ENCODE measurements around the gene ENOX1. TPM values are rescaled to one million over a fixed set of nuclear protein-coding genes. Genes with fewer than 3 reads are reported as not detected.

Gene ENOX1
- total RNA-seq, 1 experiment from 2014 or later = 0.26 TPM

DNA sequence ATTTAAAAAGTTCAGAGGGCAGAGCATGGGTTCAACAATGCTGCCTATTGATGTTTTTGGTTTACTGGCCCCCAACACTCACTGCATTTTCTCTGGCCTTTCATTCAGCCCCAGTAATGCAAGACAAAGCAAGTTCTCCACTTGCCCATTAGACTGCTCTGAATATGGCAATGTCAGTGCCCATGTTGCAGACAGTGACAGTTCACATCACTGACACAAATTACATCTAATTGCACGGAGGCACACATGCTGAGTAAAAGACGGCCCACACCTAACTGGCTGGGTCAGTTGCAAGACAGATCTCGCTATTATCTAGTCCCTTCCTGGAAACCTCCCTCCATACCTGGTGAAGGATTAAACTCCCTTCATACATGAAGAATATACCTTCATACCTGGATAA is 54.0 kb downstream of the ENOX1 start:
- H3K9me3 Mint-ChIP-seq = no peaks in the 10 kb centered on the region
- no peak for ATAC-seq
- H3K4me3 Mint-ChIP-seq = no peak overlapping the region
- no peaks in the 10 kb centered on the region for H3K36me3 Mint-ChIP-seq
- H3K4me1 Mint-ChIP-seq = peaks cover 13% of the 10 kb centered on the region
- ChIA-PET POLR2A (no interaction called here), CTCF (no interaction called here)
- DNase-seq (ENCODE audit: low spot score) = no peak
- TF ChIP-seq, protein P1, sequence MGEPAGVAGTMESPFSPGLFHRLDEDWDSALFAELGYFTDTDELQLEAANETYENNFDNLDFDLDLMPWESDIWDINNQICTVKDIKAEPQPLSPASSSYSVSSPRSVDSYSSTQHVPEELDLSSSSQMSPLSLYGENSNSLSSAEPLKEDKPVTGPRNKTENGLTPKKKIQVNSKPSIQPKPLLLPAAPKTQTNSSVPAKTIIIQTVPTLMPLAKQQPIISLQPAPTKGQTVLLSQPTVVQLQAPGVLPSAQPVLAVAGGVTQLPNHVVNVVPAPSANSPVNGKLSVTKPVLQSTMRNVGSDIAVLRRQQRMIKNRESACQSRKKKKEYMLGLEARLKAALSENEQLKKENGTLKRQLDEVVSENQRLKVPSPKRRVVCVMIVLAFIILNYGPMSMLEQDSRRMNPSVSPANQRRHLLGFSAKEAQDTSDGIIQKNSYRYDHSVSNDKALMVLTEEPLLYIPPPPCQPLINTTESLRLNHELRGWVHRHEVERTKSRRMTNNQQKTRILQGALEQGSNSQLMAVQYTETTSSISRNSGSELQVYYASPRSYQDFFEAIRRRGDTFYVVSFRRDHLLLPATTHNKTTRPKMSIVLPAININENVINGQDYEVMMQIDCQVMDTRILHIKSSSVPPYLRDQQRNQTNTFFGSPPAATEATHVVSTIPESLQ (CRISPR knock-in tag; IDR thresholded peaks at IDR 0.05) = no peak
- TF ChIP-seq JUN (CRISPR knock-in tag; IDR thresholded peaks at IDR 0.05) (no peak), SP1 (CRISPR knock-in tag; conservative IDR thresholded peaks at IDR 0.05) (no peak), IRF2 (CRISPR knock-in tag; IDR thresholded peaks at IDR 0.05; ENCODE audit: borderline replicate concordance, low read depth) (no peak), RELA (CRISPR knock-in tag; IDR thresholded peaks at IDR 0.05; ENCODE audit: borderline replicate concordance) (no peak), NFATC4 (CRISPR knock-in tag; IDR thresholded peaks at IDR 0.05) (no peak), ZNF671 (CRISPR knock-in tag; IDR thresholded peaks at IDR 0.05) (no peak), TP53 (CRISPR knock-in tag; IDR thresholded peaks at IDR 0.05) (no peak)
- TF ChIP-seq, protein P2, sequence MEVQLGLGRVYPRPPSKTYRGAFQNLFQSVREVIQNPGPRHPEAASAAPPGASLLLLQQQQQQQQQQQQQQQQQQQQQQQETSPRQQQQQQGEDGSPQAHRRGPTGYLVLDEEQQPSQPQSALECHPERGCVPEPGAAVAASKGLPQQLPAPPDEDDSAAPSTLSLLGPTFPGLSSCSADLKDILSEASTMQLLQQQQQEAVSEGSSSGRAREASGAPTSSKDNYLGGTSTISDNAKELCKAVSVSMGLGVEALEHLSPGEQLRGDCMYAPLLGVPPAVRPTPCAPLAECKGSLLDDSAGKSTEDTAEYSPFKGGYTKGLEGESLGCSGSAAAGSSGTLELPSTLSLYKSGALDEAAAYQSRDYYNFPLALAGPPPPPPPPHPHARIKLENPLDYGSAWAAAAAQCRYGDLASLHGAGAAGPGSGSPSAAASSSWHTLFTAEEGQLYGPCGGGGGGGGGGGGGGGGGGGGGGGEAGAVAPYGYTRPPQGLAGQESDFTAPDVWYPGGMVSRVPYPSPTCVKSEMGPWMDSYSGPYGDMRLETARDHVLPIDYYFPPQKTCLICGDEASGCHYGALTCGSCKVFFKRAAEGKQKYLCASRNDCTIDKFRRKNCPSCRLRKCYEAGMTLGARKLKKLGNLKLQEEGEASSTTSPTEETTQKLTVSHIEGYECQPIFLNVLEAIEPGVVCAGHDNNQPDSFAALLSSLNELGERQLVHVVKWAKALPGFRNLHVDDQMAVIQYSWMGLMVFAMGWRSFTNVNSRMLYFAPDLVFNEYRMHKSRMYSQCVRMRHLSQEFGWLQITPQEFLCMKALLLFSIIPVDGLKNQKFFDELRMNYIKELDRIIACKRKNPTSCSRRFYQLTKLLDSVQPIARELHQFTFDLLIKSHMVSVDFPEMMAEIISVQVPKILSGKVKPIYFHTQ (CRISPR knock-in tag; IDR thresholded peaks at IDR 0.05) = no peak
- TF ChIP-seq, protein P3, sequence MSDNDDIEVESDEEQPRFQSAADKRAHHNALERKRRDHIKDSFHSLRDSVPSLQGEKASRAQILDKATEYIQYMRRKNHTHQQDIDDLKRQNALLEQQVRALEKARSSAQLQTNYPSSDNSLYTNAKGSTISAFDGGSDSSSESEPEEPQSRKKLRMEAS (CRISPR knock-in tag; IDR thresholded peaks at IDR 0.05) = no peak
- TF ChIP-seq, protein P4, sequence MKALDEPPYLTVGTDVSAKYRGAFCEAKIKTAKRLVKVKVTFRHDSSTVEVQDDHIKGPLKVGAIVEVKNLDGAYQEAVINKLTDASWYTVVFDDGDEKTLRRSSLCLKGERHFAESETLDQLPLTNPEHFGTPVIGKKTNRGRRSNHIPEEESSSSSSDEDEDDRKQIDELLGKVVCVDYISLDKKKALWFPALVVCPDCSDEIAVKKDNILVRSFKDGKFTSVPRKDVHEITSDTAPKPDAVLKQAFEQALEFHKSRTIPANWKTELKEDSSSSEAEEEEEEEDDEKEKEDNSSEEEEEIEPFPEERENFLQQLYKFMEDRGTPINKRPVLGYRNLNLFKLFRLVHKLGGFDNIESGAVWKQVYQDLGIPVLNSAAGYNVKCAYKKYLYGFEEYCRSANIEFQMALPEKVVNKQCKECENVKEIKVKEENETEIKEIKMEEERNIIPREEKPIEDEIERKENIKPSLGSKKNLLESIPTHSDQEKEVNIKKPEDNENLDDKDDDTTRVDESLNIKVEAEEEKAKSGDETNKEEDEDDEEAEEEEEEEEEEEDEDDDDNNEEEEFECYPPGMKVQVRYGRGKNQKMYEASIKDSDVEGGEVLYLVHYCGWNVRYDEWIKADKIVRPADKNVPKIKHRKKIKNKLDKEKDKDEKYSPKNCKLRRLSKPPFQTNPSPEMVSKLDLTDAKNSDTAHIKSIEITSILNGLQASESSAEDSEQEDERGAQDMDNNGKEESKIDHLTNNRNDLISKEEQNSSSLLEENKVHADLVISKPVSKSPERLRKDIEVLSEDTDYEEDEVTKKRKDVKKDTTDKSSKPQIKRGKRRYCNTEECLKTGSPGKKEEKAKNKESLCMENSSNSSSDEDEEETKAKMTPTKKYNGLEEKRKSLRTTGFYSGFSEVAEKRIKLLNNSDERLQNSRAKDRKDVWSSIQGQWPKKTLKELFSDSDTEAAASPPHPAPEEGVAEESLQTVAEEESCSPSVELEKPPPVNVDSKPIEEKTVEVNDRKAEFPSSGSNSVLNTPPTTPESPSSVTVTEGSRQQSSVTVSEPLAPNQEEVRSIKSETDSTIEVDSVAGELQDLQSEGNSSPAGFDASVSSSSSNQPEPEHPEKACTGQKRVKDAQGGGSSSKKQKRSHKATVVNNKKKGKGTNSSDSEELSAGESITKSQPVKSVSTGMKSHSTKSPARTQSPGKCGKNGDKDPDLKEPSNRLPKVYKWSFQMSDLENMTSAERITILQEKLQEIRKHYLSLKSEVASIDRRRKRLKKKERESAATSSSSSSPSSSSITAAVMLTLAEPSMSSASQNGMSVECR (CRISPR knock-in tag; IDR thresholded peaks at IDR 0.05; ENCODE audit: borderline replicate concordance) = no peak
- TF ChIP-seq, protein P5, sequence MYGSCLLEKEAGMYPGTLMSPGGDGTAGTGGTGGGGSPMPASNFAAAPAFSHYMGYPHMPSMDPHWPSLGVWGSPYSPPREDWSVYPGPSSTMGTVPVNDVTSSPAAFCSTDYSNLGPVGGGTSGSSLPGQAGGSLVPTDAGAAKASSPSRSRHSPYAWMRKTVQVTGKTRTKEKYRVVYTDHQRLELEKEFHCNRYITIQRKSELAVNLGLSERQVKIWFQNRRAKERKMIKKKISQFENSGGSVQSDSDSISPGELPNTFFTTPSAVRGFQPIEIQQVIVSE (CRISPR knock-in tag; IDR thresholded peaks at IDR 0.05; ENCODE audit: borderline replicate concordance) = no peak
- TF ChIP-seq, protein P6, sequence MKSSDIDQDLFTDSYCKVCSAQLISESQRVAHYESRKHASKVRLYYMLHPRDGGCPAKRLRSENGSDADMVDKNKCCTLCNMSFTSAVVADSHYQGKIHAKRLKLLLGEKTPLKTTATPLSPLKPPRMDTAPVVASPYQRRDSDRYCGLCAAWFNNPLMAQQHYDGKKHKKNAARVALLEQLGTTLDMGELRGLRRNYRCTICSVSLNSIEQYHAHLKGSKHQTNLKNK (CRISPR knock-in tag; IDR thresholded peaks at IDR 0.05) = no peak
- no peaks in the 10 kb centered on the region for H3K27me3 Mint-ChIP-seq (ENCODE audit: low read depth)
- no peak overlapping the region for H3K27ac Mint-ChIP-seq

DNA sequence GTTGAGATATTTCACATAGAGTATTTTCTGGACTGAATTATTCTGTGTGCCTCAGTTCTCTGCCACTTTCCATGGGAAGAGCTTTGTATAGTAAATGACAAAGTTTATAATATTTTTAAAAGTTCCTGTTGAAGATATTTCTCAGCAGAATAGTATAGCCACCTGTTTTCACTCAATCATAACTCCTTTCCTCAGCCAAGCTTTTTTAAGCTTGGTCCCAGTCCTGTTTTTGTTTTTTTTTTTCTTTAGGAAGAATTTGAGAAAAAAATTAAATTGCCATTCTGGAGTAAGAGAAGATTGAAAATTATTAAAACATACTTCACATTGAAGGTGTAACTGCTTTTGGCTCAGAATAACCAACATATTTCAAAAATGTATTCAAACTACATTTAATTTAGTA is 55.5 kb downstream of the ENOX1 start:
- H3K4me1 Mint-ChIP-seq = peaks cover 13% of the 10 kb centered on the region
- no peak overlapping the region for H3K27ac Mint-ChIP-seq
- ChIA-PET POLR2A (no interaction called here), CTCF (no interaction called here)
- no peak for TF ChIP-seq ZNF219 (CRISPR knock-in tag; IDR thresholded peaks at IDR 0.05; ENCODE audit: borderline replicate concordance)
- no peak for DNase-seq (ENCODE audit: low spot score)
- ATAC-seq = no peak
- H3K9me3 Mint-ChIP-seq = no peaks in the 10 kb centered on the region
- H3K36me3 Mint-ChIP-seq = no peaks in the 10 kb centered on the region
- H3K27me3 Mint-ChIP-seq (ENCODE audit: low read depth) = no peaks in the 10 kb centered on the region
- no peak overlapping the region for H3K4me3 Mint-ChIP-seq
